SK-N-MC (cell line): ENCODE data around the gene SLC37A4.

Experiments used
- EZH2 ChIP-seq: fragments of 200-600 bp; sonication (generic); IDR thresholded peaks from one replicate; pipeline ENCODE4 v1.6.1; 2017; ENCODE audit warnings: antibody characterized with exemption
- POLR2AphosphoS5 ChIP-seq: IDR thresholded peaks from 2 replicates; pipeline ENCODE4 v1.6.1; 2012; ENCODE audit warnings: mild to moderate bottlenecking, low read depth, low read length, borderline replicate concordance

GRCh38 chr11:119025099-119025473 lies 5.6 kb downstream of the SLC37A4 start:
- no peak for TF ChIP-seq POLR2AphosphoS5
- TF ChIP-seq EZH2 = no peak
